Panc1 (cell line): ENCODE measurements around the gene FAM53B.

ENCODE experiments used
- CTCF ChIP-seq: fragments of 450-650 bp; IDR thresholded peaks from 2 replicates; pipeline ENCODE4 v1.5.1; 2017; ENCODE audit warnings: mild to moderate bottlenecking
- POLR2AphosphoS5 ChIP-seq: IDR thresholded peaks from 2 replicates; pipeline ENCODE4 v1.6.1; 2012; ENCODE audit warnings: mild to moderate bottlenecking, low read depth, low read length, moderate library complexity

GRCh38 chr10:124754227-124754626 lies 10.0 kb upstream of the FAM53B start:
- TF ChIP-seq CTCF (no peak), POLR2AphosphoS5 (no peak)
